Neural progenitor cell (in vitro differentiated cells): ENCODE results near the gene ELAVL3. TPM values are rescaled to one million over a fixed set of nuclear protein-coding genes. Genes with fewer than 3 reads are reported as not detected.

Experiments used
- DNase-seq: peaks from one replicate; pipeline ENCODE4 v3.0.0-alpha.2; 2016; ENCODE audit warnings: low spot score
- H2AFZ ChIP-seq: fragments of 200-600 bp; sonication (generic); replicated peaks from 2 replicates; pipeline ENCODE4 v1.6.1; 2016; ENCODE audit warnings: antibody characterized with exemption
- H3F3A ChIP-seq: fragments of 200-600 bp; sonication (generic); 2 replicates; pipeline ENCODE4 v1.6.1; 2016; ENCODE audit warnings: antibody characterized with exemption, low read depth
- H3K27ac ChIP-seq: fragments of 200-600 bp; sonication (generic); 2 replicates; pipeline ENCODE4 v1.5.1; 2016; ENCODE audit warnings: mild to moderate bottlenecking
- H3K27me3 ChIP-seq: fragments of 200-600 bp; sonication (generic); 2 replicates; pipeline ENCODE4 v1.6.1; 2016; ENCODE audit warnings: mild to moderate bottlenecking, moderate library complexity
- H3K36me3 ChIP-seq: fragments of 200-600 bp; sonication (generic); 2 replicates; pipeline ENCODE4 v1.5.1; 2016
- H3K4me1 ChIP-seq: fragments of 200-600 bp; sonication (generic); 2 replicates; pipeline ENCODE4 v1.6.1; 2016; ENCODE audit warnings: mixed run types
- H3K4me2 ChIP-seq: fragments of 200-600 bp; sonication (generic); 2 replicates; pipeline ENCODE4 v1.6.1; 2016
- H3K4me3 ChIP-seq: fragments of 200-600 bp; sonication (generic); 2 replicates; pipeline ENCODE4 v1.5.1; 2016
- H3K79me2 ChIP-seq: fragments of 200-600 bp; sonication (generic); 2 replicates; pipeline ENCODE4 v1.6.1; 2016; ENCODE audit warnings: low read depth
- H3K9ac ChIP-seq: fragments of 200-600 bp; sonication (generic); 2 replicates; pipeline ENCODE4 v1.6.1; 2016
- H3K9me3 ChIP-seq: fragments of 200-600 bp; sonication (generic); 2 replicates; pipeline ENCODE4 v1.5.1; 2016; ENCODE audit warnings: low read depth
- H4K20me1 ChIP-seq: fragments of 200-600 bp; sonication (generic); 2 replicates; pipeline ENCODE4 v1.6.1; 2016; ENCODE audit warnings: low read depth
- H3K27ac Mint-ChIP-seq: 3 replicates; pipeline ENCODE4 v1.8.0; 2021; ENCODE audit warnings: mixed read lengths
- H3K27me3 Mint-ChIP-seq: 2 replicates; pipeline ENCODE4 v1.8.0; 2022; ENCODE audit warnings: low read depth, mild to moderate bottlenecking, inconsistent platforms, moderate library complexity, mixed read lengths; ENCODE audit not compliant: insufficient read depth
- H3K36me3 Mint-ChIP-seq: 3 replicates; pipeline ENCODE4 v1.8.0; 2021; ENCODE audit warnings: mixed read lengths
- H3K4me1 Mint-ChIP-seq: 3 replicates; pipeline ENCODE4 v1.8.0; 2021; ENCODE audit warnings: mixed read lengths
- H3K4me3 Mint-ChIP-seq: 3 replicates; pipeline ENCODE4 v1.8.0; 2021; ENCODE audit warnings: mild to moderate bottlenecking, moderate library complexity, mixed read lengths
- H3K9me3 Mint-ChIP-seq: 3 replicates; pipeline ENCODE4 v1.8.0; 2020; ENCODE audit warnings: mixed read lengths
- EZH2 ChIP-seq: fragments of 200-600 bp; sonication (generic); IDR thresholded peaks from 2 replicates; pipeline ENCODE4 v1.6.1; 2017; ENCODE audit warnings: antibody characterized with exemption, mild to moderate bottlenecking, moderate library complexity
- EZH2phosphoT487 ChIP-seq: fragments of 200-600 bp; sonication (generic); IDR thresholded peaks from 2 replicates; pipeline ENCODE4 v1.6.1; 2017; ENCODE audit warnings: antibody characterized with exemption
- total RNA-seq: library from RNA; depleted of rRNA; stranded (reverse); fragments of >200 nt; gene quantifications from 2 replicates; pipeline ENCODE4 v1.2.3, GENCODE V29; 2015; ENCODE audit warnings: low replicate concordance
- TF ChIP-seq, protein P1 (sequence below): fragments of 200-600 bp; sonication (generic); IDR thresholded peaks from 2 replicates; pipeline ENCODE4 v1.5.1; 2017; ENCODE audit warnings: antibody characterized with exemption, mild to moderate bottlenecking

The ELAVL3 gene
- total RNA-seq, 1 donor from 2014 or later: not detected

DNA sequence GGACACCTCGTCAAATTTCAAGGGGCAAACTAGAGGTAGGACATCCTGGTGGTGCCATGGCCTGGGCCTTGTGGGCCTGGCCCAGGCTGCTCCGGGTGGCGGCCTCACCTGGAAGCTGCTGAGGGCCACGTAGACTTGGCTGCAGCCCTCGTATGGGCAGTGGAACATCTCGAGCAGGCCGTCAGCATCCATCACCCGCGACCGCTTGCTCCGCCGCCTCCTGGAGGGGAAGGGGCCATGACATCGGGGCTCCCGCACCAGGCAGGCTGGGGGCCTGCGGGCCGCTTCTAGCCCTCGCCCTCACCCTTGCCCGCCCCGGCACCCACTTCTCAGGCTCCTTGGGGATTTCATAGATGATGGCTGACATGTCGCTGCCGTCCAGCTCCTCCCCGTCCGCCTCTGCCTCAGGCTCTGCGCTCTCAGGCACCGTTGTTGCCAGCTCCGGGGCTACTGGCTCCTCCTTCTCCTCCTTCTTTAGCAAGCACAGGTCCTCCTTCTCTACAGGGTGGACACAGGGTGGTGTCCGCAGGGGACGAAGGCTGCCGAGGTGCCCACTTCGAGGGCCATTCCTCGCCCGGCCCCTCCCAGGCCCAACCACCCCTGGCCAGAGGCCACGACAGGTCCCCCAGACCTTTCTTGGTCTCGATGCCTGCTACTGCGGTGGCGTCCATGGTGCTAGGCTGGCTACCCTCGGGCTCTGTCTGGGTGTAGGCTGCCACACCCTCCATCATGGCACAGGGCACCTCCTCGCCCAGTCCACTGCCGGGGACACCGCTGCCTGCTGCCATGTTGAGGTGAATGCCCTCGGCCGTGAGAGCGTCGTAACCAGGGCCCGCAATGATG is 6.0 kb upstream of the ELAVL3 start:
- Histone ChIP-seq H3K79me2 (no peaks in the 10 kb centered on the region), H2AFZ (no peak overlapping the region), H3K27me3 (peaks cover 13% of the 10 kb centered on the region), H3K36me3 (no peaks in the 10 kb centered on the region), H4K20me1 (peaks cover 11% of the 10 kb centered on the region), H3K4me3 (no peak overlapping the region), H3K4me1 (no peaks in the 10 kb centered on the region), H3K9ac (no peak overlapping the region), H3K27ac (no peak overlapping the region), H3K4me2 (no peak overlapping the region), H3K9me3 (no peaks in the 10 kb centered on the region), H3F3A (peaks cover under 1% of the 10 kb centered on the region)
- no peak for TF ChIP-seq EZH2
- no peak for TF ChIP-seq EZH2phosphoT487
- TF ChIP-seq, protein P1, sequence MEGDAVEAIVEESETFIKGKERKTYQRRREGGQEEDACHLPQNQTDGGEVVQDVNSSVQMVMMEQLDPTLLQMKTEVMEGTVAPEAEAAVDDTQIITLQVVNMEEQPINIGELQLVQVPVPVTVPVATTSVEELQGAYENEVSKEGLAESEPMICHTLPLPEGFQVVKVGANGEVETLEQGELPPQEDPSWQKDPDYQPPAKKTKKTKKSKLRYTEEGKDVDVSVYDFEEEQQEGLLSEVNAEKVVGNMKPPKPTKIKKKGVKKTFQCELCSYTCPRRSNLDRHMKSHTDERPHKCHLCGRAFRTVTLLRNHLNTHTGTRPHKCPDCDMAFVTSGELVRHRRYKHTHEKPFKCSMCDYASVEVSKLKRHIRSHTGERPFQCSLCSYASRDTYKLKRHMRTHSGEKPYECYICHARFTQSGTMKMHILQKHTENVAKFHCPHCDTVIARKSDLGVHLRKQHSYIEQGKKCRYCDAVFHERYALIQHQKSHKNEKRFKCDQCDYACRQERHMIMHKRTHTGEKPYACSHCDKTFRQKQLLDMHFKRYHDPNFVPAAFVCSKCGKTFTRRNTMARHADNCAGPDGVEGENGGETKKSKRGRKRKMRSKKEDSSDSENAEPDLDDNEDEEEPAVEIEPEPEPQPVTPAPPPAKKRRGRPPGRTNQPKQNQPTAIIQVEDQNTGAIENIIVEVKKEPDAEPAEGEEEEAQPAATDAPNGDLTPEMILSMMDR: no peak
- Mint-ChIP-seq H3K27ac (no peak overlapping the region), H3K27me3 (peaks cover 17% of the 10 kb centered on the region), H3K36me3 (peaks cover 13% of the 10 kb centered on the region), H3K4me3 (no peak overlapping the region), H3K4me1 (peaks cover 4% of the 10 kb centered on the region), H3K9me3 (no peaks in the 10 kb centered on the region)
- DNase-seq: no peak

DNA sequence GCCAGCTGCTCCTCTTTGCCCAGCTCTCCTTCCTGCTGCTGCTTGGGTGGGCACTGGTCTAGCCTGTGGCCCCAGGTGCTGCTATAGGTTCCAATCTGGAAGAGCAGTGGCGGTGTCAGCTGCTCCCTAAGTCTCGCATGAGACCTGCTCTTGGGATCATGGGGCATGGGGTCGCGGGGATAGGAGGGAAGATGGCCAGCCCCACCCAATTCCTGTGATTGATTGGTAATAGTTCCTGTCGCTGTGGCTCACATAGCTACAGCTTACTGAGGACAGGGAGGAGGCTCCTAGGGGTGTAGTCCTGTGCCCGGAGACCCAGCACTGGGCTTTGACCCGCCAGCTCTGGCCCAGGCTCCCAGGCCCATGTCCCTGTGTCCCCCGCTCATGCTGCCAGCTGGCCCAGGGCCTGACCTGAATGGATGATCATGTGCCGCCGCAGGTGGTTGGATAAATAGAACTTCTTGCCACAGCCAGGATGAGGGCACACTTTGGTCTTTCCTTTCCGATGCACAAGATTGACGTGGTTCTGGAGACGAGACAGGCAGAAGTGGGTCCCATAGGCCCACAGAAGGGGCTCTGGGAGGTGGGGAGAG is 4.5 kb upstream of the ELAVL3 start:
- peaks cover 25% of the 10 kb centered on the region for H3K27me3 Mint-ChIP-seq
- no peak overlapping the region for H3K27ac ChIP-seq
- H3K9me3 Mint-ChIP-seq: peaks cover 3% of the 10 kb centered on the region
- H3F3A ChIP-seq: peaks cover 10% of the 10 kb centered on the region
- no peaks in the 10 kb centered on the region for H3K36me3 ChIP-seq
- H3K27me3 ChIP-seq: peaks cover 28% of the 10 kb centered on the region
- H3K4me3 ChIP-seq: no peak overlapping the region
- H3K4me2 ChIP-seq: no peak overlapping the region
- no peaks in the 10 kb centered on the region for H3K4me1 ChIP-seq
- H3K36me3 Mint-ChIP-seq: peaks cover 8% of the 10 kb centered on the region
- no peak for DNase-seq
- no peak overlapping the region for H2AFZ ChIP-seq
- H4K20me1 ChIP-seq: peaks cover 27% of the 10 kb centered on the region
- peak overlapping the region; percentile 76 for H3K27ac Mint-ChIP-seq
- H3K4me3 Mint-ChIP-seq: peak overlapping the region; percentile 54
- no peaks in the 10 kb centered on the region for H3K79me2 ChIP-seq
- H3K9ac ChIP-seq: no peak overlapping the region
- no peak for TF ChIP-seq EZH2phosphoT487
- TF ChIP-seq, protein P1: no peak
- peaks cover 11% of the 10 kb centered on the region for H3K4me1 Mint-ChIP-seq
- no peaks in the 10 kb centered on the region for H3K9me3 ChIP-seq

DNA sequence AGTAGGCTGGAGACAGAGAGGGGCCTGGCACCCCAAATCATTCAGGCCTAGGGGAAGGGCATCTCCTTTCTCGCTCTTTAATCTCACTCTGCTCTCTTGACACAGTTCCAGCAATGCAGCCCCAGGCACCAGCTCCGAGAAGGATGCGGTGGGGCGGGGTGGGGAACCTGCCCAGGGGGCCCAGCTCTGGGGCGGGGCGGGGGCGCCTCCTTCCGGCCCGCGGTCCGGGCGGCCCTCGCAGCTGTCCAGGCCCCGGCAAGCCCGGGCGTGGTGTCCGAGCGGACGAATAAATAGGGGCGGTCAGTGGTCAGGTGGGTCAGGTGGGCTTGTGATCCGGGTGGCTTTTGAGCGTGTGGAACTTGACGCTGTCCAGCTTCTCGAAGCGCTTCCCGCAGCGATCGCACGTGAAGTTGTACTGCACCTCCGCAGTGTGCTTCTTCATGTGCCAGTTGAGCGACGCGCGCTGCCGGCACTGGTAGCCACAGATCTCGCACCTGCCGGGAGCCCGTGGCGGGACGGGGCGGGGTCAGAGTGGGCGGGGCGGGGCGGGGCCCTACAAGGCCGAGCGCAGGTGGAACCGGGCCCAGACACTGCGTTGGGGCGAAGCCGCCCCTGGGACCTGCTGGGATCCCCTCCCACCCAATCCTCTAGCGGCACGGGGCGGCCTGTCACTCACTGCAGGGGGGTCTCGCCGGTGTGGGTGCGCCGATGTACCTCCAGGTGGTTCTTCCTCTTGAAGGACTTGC is 2.7 kb upstream of the ELAVL3 start:
- Histone ChIP-seq H3K9ac (no peak overlapping the region), H3K79me2 (no peaks in the 10 kb centered on the region), H3K4me3 (no peak overlapping the region), H2AFZ (no peak overlapping the region), H3K27ac (no peak overlapping the region), H4K20me1 (peaks cover 37% of the 10 kb centered on the region), H3K9me3 (no peaks in the 10 kb centered on the region), H3K4me1 (peaks cover 3% of the 10 kb centered on the region), H3K36me3 (no peaks in the 10 kb centered on the region), H3K4me2 (no peak overlapping the region), H3K27me3 (peaks cover 46% of the 10 kb centered on the region), H3F3A (peaks cover 18% of the 10 kb centered on the region)
- no peak overlapping the region for H3K27ac Mint-ChIP-seq
- peaks cover 16% of the 10 kb centered on the region for H3K4me1 Mint-ChIP-seq
- peaks cover 28% of the 10 kb centered on the region for H3K27me3 Mint-ChIP-seq
- TF ChIP-seq, protein P1: no peak
- no peak for TF ChIP-seq EZH2
- TF ChIP-seq EZH2phosphoT487: no peak
- peaks cover 3% of the 10 kb centered on the region for H3K9me3 Mint-ChIP-seq
- DNase-seq: no peak
- no peak overlapping the region for H3K4me3 Mint-ChIP-seq
- peaks cover 8% of the 10 kb centered on the region for H3K36me3 Mint-ChIP-seq
